HUES6 (cell line): ENCODE data around the gene KLK7.

Experiments
- H3K27ac ChIP-seq: 2 replicates; pipeline ENCODE4 v1.7.0; 2013; ENCODE audit warnings: low read depth, mild to moderate bottlenecking, low read length, inconsistent platforms
- H3K27me3 ChIP-seq: 2 replicates; pipeline ENCODE4 v1.6.1; 2013; ENCODE audit warnings: low read length; ENCODE audit not compliant: control insufficient read depth, insufficient read depth
- H3K36me3 ChIP-seq: 2 replicates; pipeline ENCODE4 v1.6.1; 2013; ENCODE audit warnings: low read length; ENCODE audit not compliant: control insufficient read depth, insufficient read depth
- H3K4me1 ChIP-seq: 2 replicates; pipeline ENCODE4 v1.6.1; 2013; ENCODE audit warnings: low read length; ENCODE audit not compliant: control insufficient read depth, insufficient read depth
- H3K4me3 ChIP-seq: 2 replicates; pipeline ENCODE4 v1.5.1; 2013; ENCODE audit warnings: low read depth, low read length
- H3K9ac ChIP-seq: one replicate; pipeline ENCODE4 v1.6.1; 2013; ENCODE audit warnings: mild to moderate bottlenecking, low read length
- H3K9me3 ChIP-seq: 2 replicates; pipeline ENCODE4 v1.6.1; 2013; ENCODE audit warnings: low read depth, low read length; ENCODE audit not compliant: control insufficient read depth, insufficient read depth

Gene KLK7

DNA sequence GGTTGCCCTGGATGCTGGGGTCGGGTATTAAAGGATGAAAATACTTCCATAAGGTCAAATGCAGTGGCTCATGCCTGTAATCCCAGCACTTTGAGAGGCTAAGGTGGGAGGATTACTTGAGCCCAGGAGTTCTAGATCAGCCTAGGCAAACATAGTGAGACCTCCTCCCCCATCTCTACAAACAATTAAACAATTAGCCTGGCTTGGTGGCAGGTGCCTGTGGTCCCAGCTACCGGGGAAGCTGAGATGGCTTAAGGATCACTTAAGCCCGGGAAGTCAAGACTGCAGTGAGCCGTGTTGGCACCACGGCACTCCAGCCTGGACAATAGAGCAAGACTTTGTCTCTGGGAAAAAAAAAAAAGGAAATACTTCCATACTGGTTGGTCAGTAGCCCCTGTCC is 41.2 kb upstream of the KLK7 start:
- H3K27me3 ChIP-seq, result peaks cover 12% of the 10 kb centered on the region
- no peak overlapping the region for H3K4me3 ChIP-seq
- H3K9ac ChIP-seq, result no peak overlapping the region
- no peaks in the 10 kb centered on the region for H3K9me3 ChIP-seq
- peaks cover 33% of the 10 kb centered on the region for H3K4me1 ChIP-seq
- no peaks in the 10 kb centered on the region for H3K36me3 ChIP-seq
- no peak overlapping the region for H3K27ac ChIP-seq

DNA sequence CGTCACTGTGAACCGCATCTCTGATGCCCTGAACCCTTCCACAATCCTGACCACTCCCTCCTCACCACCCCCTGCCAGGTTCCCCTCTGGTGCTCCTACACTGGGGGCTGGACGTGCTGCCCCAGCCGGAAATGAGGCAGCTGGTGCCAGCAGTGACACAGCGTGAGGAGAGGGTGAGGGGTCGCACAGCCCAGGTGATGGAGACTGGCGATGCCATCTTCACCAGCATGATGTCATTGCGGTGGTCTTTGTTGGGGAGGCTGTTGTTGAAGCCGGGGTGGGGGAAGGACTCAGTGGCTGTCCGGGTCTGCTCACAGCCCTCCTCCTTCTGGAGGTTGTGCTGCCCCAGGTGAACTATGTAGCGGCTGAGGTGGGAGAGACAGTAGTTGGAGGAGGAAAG is 40.2 kb upstream of the KLK7 start:
- H3K9ac ChIP-seq, result no peak overlapping the region
- H3K4me1 ChIP-seq, result peaks cover 36% of the 10 kb centered on the region
- H3K27ac ChIP-seq, result no peak overlapping the region
- H3K9me3 ChIP-seq, result no peaks in the 10 kb centered on the region
- H3K27me3 ChIP-seq, result peaks cover 21% of the 10 kb centered on the region
- H3K36me3 ChIP-seq, result no peaks in the 10 kb centered on the region
- no peak overlapping the region for H3K4me3 ChIP-seq

DNA sequence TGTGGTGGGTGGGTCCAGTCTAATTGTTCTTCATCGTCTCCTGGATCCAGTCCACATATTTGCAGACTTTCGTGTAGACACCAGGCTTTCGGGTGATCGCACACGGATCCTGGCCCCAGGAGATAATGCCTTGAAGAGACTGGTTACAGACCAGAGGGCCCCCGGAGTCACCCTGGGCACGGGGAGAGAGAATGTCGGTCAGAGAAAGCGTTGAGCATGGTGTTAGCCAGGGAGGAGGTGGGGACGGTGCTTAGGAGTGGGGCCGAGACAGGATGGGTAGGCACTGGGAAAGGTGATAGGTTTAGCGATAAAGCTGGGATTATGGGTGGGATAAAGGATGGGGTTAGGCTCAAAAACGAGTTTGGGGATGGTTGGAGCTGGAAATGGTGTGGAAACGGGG is 38.8 kb upstream of the KLK7 start:
- H3K9ac ChIP-seq, result no peak overlapping the region
- H3K27ac ChIP-seq, result no peak overlapping the region
- no peak overlapping the region for H3K4me3 ChIP-seq
- H3K27me3 ChIP-seq, result peaks cover 35% of the 10 kb centered on the region
- peaks cover 36% of the 10 kb centered on the region for H3K4me1 ChIP-seq
- no peaks in the 10 kb centered on the region for H3K9me3 ChIP-seq
- no peaks in the 10 kb centered on the region for H3K36me3 ChIP-seq

- H3K9me3 ChIP-seq, result no peaks in the 10 kb centered on the region
- H3K4me1 ChIP-seq, result peaks cover 27% of the 10 kb centered on the region
- peaks cover 42% of the 10 kb centered on the region for H3K27me3 ChIP-seq
- no peak overlapping the region for H3K9ac ChIP-seq
- no peaks in the 10 kb centered on the region for H3K36me3 ChIP-seq
- no peak overlapping the region for H3K4me3 ChIP-seq
- H3K27ac ChIP-seq, result no peak overlapping the region
Observed at GRCh38 chr19:51020988-51021651, 37.4 kb upstream of the KLK7 start.

- H3K27me3 ChIP-seq, result peaks cover 48% of the 10 kb centered on the region
- H3K4me1 ChIP-seq, result peaks cover 11% of the 10 kb centered on the region
- H3K9me3 ChIP-seq, result no peaks in the 10 kb centered on the region
- H3K27ac ChIP-seq, result no peak within 1 kb of the TSS
- H3K9ac ChIP-seq, result peak within 1 kb of the TSS; percentile 46
- peak within 1 kb of the TSS; percentile 71 for H3K4me3 ChIP-seq
- H3K36me3 ChIP-seq, result no peaks in the 10 kb centered on the region
Observed at GRCh38 chr19:51019544-51019925, 35.8 kb upstream of the KLK7 start, which contains the start of gene KLK10. KLK10 (minus strand) TSS chr19:51019709; CDS start chr19:51019130, 579 bp downstream.

DNA sequence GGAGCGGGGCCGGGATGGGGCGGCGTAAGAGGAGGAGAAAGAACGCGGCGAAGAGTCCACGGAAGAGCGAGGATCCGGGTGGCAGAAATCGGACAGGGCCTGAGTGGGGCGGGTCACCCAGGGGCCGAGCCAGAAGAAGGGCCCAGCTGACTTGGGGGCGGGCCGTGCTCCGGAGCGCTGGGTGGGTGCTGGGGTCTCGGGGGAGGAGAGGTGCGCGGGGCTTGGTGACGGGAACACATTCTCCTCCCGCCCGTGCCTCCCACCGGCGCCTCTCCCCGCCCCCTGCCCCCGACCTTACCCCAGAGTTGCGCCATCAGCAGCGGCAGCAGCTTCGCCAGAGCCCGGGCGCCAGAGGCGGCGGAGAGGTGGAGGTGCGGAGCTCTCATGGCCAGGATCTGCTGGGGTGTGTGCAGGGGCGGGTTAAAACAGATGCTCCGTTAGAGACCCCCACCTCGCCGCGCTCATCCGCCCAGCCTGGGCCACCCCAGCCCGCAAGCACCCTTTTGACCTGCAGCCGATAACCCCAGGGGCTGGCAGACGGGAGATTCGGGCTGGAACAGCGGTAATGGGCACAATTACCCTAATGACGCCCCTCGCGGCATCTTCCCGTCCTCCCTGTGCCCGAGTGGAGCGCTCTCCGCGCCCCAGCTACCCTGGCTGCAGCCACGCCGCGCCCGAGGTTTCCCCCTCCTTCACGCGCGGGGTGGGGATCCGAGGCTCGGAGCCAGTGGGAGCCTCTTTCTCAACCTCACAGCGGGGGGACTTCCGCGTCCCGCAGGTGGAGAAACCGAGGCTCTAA is 35.2 kb upstream of the KLK7 start:
- Histone ChIP-seq H3K4me3 (peak overlapping the region; percentile 71), H3K27me3 (peaks cover 52% of the 10 kb centered on the region), H3K27ac (no peak overlapping the region)

GRCh38 chr19:51016798-51017683 is 33.3 kb upstream of the KLK7 start:
- peaks cover 51% of the 10 kb centered on the region for H3K27me3 ChIP-seq
- peaks cover 11% of the 10 kb centered on the region for H3K4me1 ChIP-seq
- H3K9ac ChIP-seq, result peak overlapping the region; percentile 47
- peak overlapping the region; percentile 68 for H3K4me3 ChIP-seq
- H3K27ac ChIP-seq, result no peak overlapping the region
- no peaks in the 10 kb centered on the region for H3K9me3 ChIP-seq
- no peaks in the 10 kb centered on the region for H3K36me3 ChIP-seq

More for the DNA sequence above, 35.2 kb upstream of the KLK7 start:
- Histone ChIP-seq H3K9ac (peak overlapping the region; percentile 46), H3K4me1 (peaks cover 11% of the 10 kb centered on the region), H3K9me3 (no peaks in the 10 kb centered on the region), H3K36me3 (no peaks in the 10 kb centered on the region)

GRCh38 chr19:51015691-51016267 is 32.1 kb upstream of the KLK7 start:
- Histone ChIP-seq H3K4me1 (peaks cover 6% of the 10 kb centered on the region; the same call in 1 of the 2 replicates), H3K4me3 (no peak overlapping the region), H3K9ac (no peak overlapping the region), H3K36me3 (no peaks in the 10 kb centered on the region), H3K27ac (no peak overlapping the region), H3K27me3 (peaks cover 51% of the 10 kb centered on the region), H3K9me3 (no peaks in the 10 kb centered on the region)

DNA sequence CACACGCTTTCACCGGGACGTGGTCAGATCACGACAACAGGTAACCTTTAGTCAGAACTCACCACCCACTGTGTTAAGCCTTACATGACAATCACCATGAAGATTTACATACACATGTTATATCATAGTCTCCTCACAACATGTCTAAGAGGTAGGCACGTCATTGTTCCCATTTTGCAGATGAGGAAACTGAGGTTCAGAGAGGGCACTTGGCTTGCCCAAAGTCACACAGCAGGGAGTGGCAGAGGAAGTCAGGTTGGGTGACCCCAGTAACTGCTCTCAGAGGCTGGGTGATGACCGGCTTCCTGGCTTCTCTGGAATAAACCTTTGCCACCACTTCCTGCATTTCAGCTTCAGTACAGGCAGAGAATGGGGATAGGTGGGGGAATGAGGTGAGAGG is 30.5 kb upstream of the KLK7 start:
- H3K9ac ChIP-seq, result no peak overlapping the region
- no peaks in the 10 kb centered on the region for H3K4me1 ChIP-seq
- H3K27me3 ChIP-seq, result peaks cover 55% of the 10 kb centered on the region
- no peak overlapping the region for H3K4me3 ChIP-seq
- H3K36me3 ChIP-seq, result no peaks in the 10 kb centered on the region
- H3K9me3 ChIP-seq, result no peaks in the 10 kb centered on the region
- no peak overlapping the region for H3K27ac ChIP-seq

GRCh38 chr19:51012661-51013190 is 29.0 kb upstream of the KLK7 start:
- no peaks in the 10 kb centered on the region for H3K9me3 ChIP-seq
- no peaks in the 10 kb centered on the region for H3K36me3 ChIP-seq
- H3K4me3 ChIP-seq, result no peak overlapping the region
- H3K9ac ChIP-seq, result no peak overlapping the region
- no peak overlapping the region for H3K27ac ChIP-seq
- H3K27me3 ChIP-seq, result peaks cover 43% of the 10 kb centered on the region
- no peaks in the 10 kb centered on the region for H3K4me1 ChIP-seq
